Lung (tissue), 12 donors: ENCODE data around the gene ZNF319. TPM values are rescaled to one million over a fixed set of nuclear protein-coding genes. Genes with fewer than 3 reads are reported as not detected.

ENCODE experiments used
- ATAC-seq: fragments of 200-7000 bp; cut with Tn5 transposase; one replicate; pipeline ENCODE4 v1.9.1; 2020; ENCODE audit warnings: moderate number of reproducible peaks; ENCODE audit not compliant: insufficient read depth, low FRiP score
- DNase-seq, 3 donors: peaks; one replicate each; pipeline ENCODE4 v3.0.0-alpha.2; 2013 to 2017
- H3K27ac ChIP-seq, 2 donors: one replicate each; pipeline ENCODE4 v1.5.1; 2013; ENCODE audit warnings: mild to moderate bottlenecking in 2 of 2, moderate library complexity in 2 of 2, control low read depth in 1 of 2, inconsistent platforms in 1 of 2, low read depth in 1 of 2, low read length in 1 of 2
- H3K27me3 ChIP-seq, 3 donors: one replicate each; pipeline ENCODE4 v1.5.1; 2013; ENCODE audit warnings: low read length in 2 of 3; ENCODE audit not compliant: control insufficient read depth in 3 of 3, insufficient read depth in 3 of 3
- H3K36me3 ChIP-seq, 4 donors: one replicate each; pipeline ENCODE4 v1.5.1; 2013; ENCODE audit warnings: low read length in 4 of 4, mild to moderate bottlenecking in 1 of 4, moderate library complexity in 1 of 4; ENCODE audit not compliant: control insufficient read depth in 4 of 4, insufficient read depth in 4 of 4
- H3K4me1 ChIP-seq, 5 donors: one replicate each; pipeline ENCODE4 v1.5.1; 2013; ENCODE audit warnings: low read length in 5 of 5, mild to moderate bottlenecking in 2 of 5, moderate library complexity in 1 of 5; ENCODE audit not compliant: control insufficient read depth in 5 of 5, insufficient read depth in 5 of 5
- H3K4me3 ChIP-seq: one replicate; pipeline ENCODE4 v1.5.1; 2013; ENCODE audit warnings: mild to moderate bottlenecking, control low read depth, moderate library complexity
- H3K9ac ChIP-seq, 2 donors: one replicate each; pipeline ENCODE4 v1.5.1; 2013; ENCODE audit warnings: low read length in 2 of 2, control low read depth in 1 of 2; ENCODE audit not compliant: insufficient read depth in 1 of 2
- H3K9me3 ChIP-seq, 4 donors: one replicate each; pipeline ENCODE4 v1.5.1; 2013; ENCODE audit warnings: low read length in 3 of 4, mild to moderate bottlenecking in 1 of 4, moderate library complexity in 1 of 4; ENCODE audit not compliant: control insufficient read depth in 4 of 4, insufficient read depth in 3 of 4
- CTCF ChIP-seq: IDR thresholded peaks from 2 replicates; pipeline ENCODE4 v1.5.1; 2012; ENCODE audit warnings: mild to moderate bottlenecking; ENCODE audit errors: control extremely low read depth, extremely low read depth
- whole genome bisulfite sequencing, 2 donors: extraction: QIAGEN DNeasy Blood & Tissue Kit; methylation state at CpG; one replicate each; pipeline ENCODE4 v1.1.7; 2013; 5-methylcytosine and 5-hydroxymethylcytosine counted together
- polyA plus RNA-seq, 2 donors: library from polyadenylated mRNA; stranded (reverse); fragments of 200-250 nt; gene quantifications; one replicate each; pipeline ENCODE4 v1.2.1, GENCODE V29; 2013
- total RNA-seq, 2 donors: library from RNA; depleted of rRNA in 1 of 2; stranded (reverse); fragments of >200 nt in 1 of 2; gene quantifications; one replicate each; pipeline ENCODE4 v1.2.1, GENCODE V29; 2014 to 2021
- donor health status: control.
- donor health status: control.
- donor health status: Bipolar disorder and iron deficiency.
- donor health status: healthy.
- donor health status: DM: yes; HTN: yes; CAD: no.

The ZNF319 gene
- total and polyA plus RNA-seq, 4 donors = 6.0 to 15.3 (median 9.6) TPM

DNA sequence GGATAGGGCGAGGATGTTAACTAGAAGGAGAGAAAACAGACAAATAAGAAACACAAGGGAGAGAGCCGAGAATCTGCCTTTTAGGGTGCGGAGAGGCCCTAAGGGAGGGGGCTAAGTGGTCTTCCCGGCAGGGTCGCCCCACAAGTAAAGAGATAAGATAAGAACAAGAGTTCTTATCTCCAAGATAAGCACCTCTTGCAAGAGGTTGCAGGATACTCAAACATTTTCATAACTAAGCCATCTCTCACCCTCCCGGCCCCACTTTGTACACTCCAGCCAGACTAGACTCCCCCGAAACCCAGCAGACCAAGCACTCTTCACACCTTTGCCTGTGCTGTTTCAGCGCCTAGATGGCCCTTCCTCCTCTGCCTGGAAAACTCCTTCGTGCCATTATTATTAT is 14.3 kb downstream of the ZNF319 start:
- no peaks in the 10 kb centered on the region for H3K9me3 ChIP-seq
- TF ChIP-seq CTCF = no peak
- peak in 2 of 3 donors; percentile 16 to 32 for DNase-seq
- H3K27me3 ChIP-seq = peaks cover 0 to 17% (median 5%) of the 10 kb centered on the region in 3 donors
- 56 to 72% methylated on average over 9 of the region's 9 CpGs for WGBS, 2 donors
- no peak overlapping the region for H3K4me3 ChIP-seq
- H3K9ac ChIP-seq = no peak overlapping the region
- H3K4me1 ChIP-seq = peaks cover 0 to 9% (median 0%) of the 10 kb centered on the region in 5 donors
- no peaks in the 10 kb centered on the region for H3K36me3 ChIP-seq
- peak overlapping the region in 1 of 2 donors; percentile 37 for H3K27ac ChIP-seq
- no peak for ATAC-seq

DNA sequence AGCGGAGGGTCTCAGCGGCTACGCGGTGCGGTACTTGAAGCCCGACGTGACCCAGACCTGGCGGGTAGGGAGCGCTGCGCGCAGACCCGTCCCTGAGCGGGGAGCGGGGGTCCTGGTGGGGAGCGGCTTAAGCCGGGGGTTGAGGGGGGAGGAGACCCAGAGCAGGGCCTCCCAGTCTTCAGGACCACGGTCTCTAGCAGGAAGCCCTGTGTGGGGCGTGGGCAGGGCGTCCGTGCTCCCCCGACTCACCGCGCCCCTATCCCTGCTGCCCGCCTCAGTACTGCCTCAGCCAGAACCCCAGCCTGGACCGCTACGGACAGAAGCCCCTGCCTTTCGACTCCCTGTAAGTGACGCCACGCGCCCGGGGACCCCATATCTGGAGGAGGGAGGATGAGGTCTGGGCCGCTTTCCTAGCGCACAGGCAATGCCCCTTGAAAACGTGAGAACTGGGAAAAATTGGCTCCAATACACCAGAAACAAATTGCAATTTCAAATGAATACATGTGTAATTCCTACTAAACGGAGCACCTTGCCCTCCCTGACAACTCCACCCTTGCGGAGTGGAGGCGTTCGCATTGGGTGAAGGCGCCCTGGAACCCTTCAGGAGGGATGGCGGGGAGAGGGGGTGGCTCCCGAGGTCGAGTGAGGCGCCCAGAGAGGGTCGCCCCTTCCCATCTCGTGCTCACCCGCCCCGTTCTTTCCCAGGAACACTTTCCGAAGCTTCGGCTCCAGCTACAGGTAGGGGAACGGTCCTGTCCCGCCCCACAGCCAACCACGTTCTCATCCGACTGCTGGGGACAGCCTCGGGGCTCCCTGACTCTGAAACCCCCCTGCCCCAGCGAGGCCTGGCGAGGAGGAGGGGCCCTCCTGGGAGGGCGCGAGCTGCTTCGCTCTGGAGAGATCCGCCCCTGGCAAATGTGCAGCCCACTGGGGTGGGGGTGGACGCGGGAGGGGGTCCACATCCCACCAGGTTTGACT is 15.0 kb downstream of the ZNF319 start:
- no peak for TF ChIP-seq CTCF
- Histone ChIP-seq H3K9ac (no peak overlapping the region), H3K9me3 (no peaks in the 10 kb centered on the region), H3K4me3 (peak overlapping the region; percentile 44), H3K4me1 (peaks cover 0 to 10% (median 0%) of the 10 kb centered on the region in 5 donors), H3K27ac (peak overlapping the region in 1 of 2 donors; percentile 37), H3K27me3 (peaks cover 0 to 17% (median 5%) of the 10 kb centered on the region in 3 donors), H3K36me3 (no peaks in the 10 kb centered on the region)
- 21 to 23% methylated on average over 61 to 62 of the region's 62 CpGs for WGBS, 2 donors
- DNase-seq = peak; percentile 20 to 44 (median 42)
- ATAC-seq = peak; percentile 5

DNA sequence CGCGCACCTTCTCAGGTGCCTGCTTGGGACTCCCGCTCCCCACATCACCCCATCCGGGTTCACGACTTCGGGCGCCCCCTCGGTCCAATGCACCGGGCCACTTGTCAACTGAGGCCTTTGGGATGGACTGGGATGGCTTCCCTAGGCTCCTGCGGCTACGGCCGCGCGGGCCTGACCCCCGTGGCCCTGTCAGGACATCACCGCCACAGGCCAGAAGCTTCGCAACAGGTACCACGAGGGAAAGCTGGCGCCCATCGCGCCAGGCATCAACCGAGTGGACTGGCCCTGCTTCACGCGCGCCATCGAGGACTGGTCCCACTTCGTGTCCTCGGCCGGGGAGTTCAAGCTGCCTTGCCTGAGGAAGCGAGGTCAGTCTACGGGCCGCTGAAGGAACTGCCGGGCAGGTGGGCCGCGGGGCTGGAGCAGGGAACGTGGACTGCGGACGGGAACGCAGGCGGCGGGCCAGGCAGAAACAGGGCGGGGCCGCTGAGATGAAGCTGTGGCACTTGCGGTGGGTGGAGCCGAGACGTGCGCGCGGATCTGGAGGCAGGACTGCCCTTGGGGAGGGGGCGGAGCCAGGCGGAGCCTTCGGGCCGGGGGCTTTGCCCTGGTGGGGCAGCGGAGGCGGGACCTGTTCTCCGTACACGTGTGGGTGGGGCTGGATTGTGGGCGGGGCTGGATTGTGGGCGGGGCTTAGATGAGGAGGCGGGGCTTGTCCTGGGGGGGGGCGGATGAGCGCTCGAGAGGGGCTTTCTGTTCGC is 15.8 kb downstream of the ZNF319 start:
- Histone ChIP-seq H3K4me1 (peaks cover 0 to 10% (median 0%) of the 10 kb centered on the region in 5 donors), H3K36me3 (no peaks in the 10 kb centered on the region), H3K4me3 (peak overlapping the region; percentile 44), H3K9ac (no peak overlapping the region), H3K27ac (peak overlapping the region in 1 of 2 donors; percentile 55), H3K27me3 (peaks cover 0 to 17% (median 5%) of the 10 kb centered on the region in 3 donors), H3K9me3 (no peaks in the 10 kb centered on the region)
- ATAC-seq (peak; percentile 92), DNase-seq (peak; percentile 83 to 92 (median 92))
- WGBS, 2 donors = 10% methylated on average over 63 to 64 of the region's 64 CpGs
- TF ChIP-seq CTCF = no peak
